ENCODE measurements around the gene SPRING1.

Gene SPRING1

DNA sequence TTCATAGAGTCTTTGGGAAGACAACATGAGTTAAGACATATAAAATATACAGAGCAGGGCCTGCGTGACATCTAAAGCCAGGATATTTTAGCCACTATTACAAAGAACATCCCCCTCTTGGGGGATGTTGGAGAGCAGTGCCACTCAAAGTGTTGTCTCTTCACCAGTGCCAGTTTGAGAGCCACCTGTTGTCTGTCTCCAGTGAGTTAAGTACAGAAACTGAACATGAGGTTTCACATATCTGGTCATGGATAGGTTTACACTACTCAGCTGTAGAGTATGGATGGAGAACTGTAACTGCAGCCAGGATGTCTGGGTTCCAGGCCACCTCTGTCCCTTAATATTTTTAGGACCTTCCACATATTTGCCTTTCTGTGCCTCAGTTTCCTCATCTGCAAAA, 39.4 kb upstream of the SPRING1 start:
- Mint-ChIP-seq H3K27me3 (ENCODE audit: low read depth) (no peaks in the 10 kb centered on the region), H3K9me3 (no peaks in the 10 kb centered on the region), H3K4me3 (no peak overlapping the region), H3K27ac (no peak overlapping the region), H3K4me1 (peaks cover 4% of the 10 kb centered on the region), H3K36me3 (ENCODE audit: low read depth) (peaks cover 30% of the 10 kb centered on the region)
- no peak for TF ChIP-seq CTCF (IDR thresholded peaks at IDR 0.05; ENCODE audit: unreplicated experiment in 3 of 3)

DNA sequence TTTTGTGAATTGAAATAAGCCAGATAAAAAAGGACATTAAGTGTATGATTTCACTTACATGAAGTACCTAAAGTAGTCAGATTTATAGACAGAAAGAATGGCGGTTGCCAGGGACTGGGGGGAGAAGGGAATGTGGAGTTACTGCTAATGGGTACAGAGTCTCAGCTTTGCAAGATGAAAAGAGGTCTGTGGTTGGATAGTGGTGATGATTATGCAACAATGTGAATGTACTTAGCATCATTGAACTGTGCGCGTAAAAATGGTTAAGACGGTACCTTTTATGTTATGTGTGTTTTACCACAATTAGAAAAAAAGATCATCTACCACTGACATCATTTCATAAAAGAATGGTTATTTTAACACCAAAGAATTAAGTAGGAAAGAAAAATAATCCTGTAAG, 36.2 kb upstream of the SPRING1 start:
- H3K4me3 Mint-ChIP-seq = no peak overlapping the region
- H3K9me3 Mint-ChIP-seq = no peaks in the 10 kb centered on the region
- H3K4me1 Mint-ChIP-seq = peaks cover 4% of the 10 kb centered on the region
- H3K27me3 Mint-ChIP-seq (ENCODE audit: low read depth) = no peaks in the 10 kb centered on the region
- no peak overlapping the region for H3K27ac Mint-ChIP-seq
- no peak for TF ChIP-seq CTCF (IDR thresholded peaks at IDR 0.05; ENCODE audit: unreplicated experiment in 3 of 3)
- H3K36me3 Mint-ChIP-seq (ENCODE audit: low read depth) = peaks cover 17% of the 10 kb centered on the region

DNA sequence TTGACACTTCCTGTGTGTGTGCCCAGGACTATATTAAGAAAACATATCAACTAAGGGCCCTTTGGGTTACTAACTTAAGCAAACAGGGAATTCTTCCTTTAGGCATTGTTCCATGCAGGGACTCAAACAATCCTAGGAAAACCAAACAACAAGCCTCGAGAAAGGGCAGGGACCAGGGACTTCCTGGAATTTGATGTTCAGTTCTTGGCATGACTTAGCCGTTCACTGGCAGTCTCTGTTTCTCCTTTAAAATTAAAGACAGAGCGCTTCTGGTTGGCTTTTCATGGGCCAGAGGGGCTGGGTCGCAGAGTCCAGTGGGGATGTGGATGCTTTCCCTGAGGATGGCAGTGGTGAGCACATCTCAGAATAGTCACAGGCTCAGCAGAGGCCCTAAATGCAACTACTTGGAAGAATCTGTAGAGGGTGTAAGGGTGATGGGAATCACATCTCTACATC, 35.4 kb upstream of the SPRING1 start:
- H3K36me3 Mint-ChIP-seq (ENCODE audit: low read depth) = peaks cover 13% of the 10 kb centered on the region
- no peak for TF ChIP-seq CTCF (IDR thresholded peaks at IDR 0.05; ENCODE audit: unreplicated experiment in 3 of 3)

DNA sequence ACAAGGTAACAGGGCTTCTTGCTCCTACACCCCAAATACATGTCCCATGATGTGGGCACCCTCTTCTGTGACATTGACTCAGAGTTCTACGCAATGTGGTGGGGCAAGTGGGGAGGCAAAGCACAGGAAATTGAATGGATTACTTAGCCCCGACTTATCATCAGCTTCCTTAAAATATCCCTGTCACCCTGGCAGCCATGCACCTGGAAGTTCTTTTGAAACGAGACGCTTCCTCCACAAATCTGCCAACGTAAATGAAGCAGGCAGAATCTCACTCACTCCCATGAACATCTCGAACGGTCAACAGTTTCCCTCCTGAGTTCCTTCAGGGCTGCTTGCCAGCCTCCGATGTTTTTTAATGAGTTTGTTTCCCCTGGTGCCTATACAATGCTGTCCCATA, 33.8 kb upstream of the SPRING1 start:
- no peaks in the 10 kb centered on the region for H3K27me3 Mint-ChIP-seq (ENCODE audit: low read depth)
- TF ChIP-seq CTCF (IDR thresholded peaks at IDR 0.05; ENCODE audit: unreplicated experiment in 3 of 3) = no peak
- no peak overlapping the region for H3K27ac Mint-ChIP-seq
- H3K4me3 Mint-ChIP-seq = no peak overlapping the region
- no peaks in the 10 kb centered on the region for H3K4me1 Mint-ChIP-seq
- no peaks in the 10 kb centered on the region for H3K9me3 Mint-ChIP-seq
- peaks cover 16% of the 10 kb centered on the region for H3K36me3 Mint-ChIP-seq (ENCODE audit: low read depth)

More for the DNA sequence above, 35.4 kb upstream of the SPRING1 start:
- H3K9me3 Mint-ChIP-seq = no peaks in the 10 kb centered on the region
- no peaks in the 10 kb centered on the region for H3K27me3 Mint-ChIP-seq (ENCODE audit: low read depth)
- no peak overlapping the region for H3K27ac Mint-ChIP-seq
- peaks cover 4% of the 10 kb centered on the region for H3K4me1 Mint-ChIP-seq
- no peak overlapping the region for H3K4me3 Mint-ChIP-seq

- Mint-ChIP-seq H3K36me3 (ENCODE audit: low read depth) (peaks cover 21% of the 10 kb centered on the region), H3K4me3 (no peak overlapping the region), H3K27me3 (ENCODE audit: low read depth) (no peaks in the 10 kb centered on the region), H3K9me3 (no peaks in the 10 kb centered on the region), H3K4me1 (no peaks in the 10 kb centered on the region), H3K27ac (no peak overlapping the region)
- TF ChIP-seq CTCF (IDR thresholded peaks at IDR 0.05; ENCODE audit: unreplicated experiment in 3 of 3) = no peak
Observed at GRCh38 chr12:116766746-116767145, 28.9 kb upstream of the SPRING1 start.

- no peaks in the 10 kb centered on the region for H3K9me3 Mint-ChIP-seq
- no peak overlapping the region for H3K4me3 Mint-ChIP-seq
- no peaks in the 10 kb centered on the region for H3K4me1 Mint-ChIP-seq
- H3K27me3 Mint-ChIP-seq (ENCODE audit: low read depth) = no peaks in the 10 kb centered on the region
- TF ChIP-seq CTCF (IDR thresholded peaks at IDR 0.05; ENCODE audit: unreplicated experiment in 3 of 3) = no peak
- H3K36me3 Mint-ChIP-seq (ENCODE audit: low read depth) = peaks cover 19% of the 10 kb centered on the region
- no peak overlapping the region for H3K27ac Mint-ChIP-seq
Observed at GRCh38 chr12:116766285-116766684, 28.4 kb upstream of the SPRING1 start.
